ENCODE measurements around the gene TSPAN19.
"Not testable (repeated sequence)": the region's sequence is repeated elsewhere in the genome, so short reads cannot be mapped to it uniquely, and the experiment has no call there.

TSPAN19 gene

DNA sequence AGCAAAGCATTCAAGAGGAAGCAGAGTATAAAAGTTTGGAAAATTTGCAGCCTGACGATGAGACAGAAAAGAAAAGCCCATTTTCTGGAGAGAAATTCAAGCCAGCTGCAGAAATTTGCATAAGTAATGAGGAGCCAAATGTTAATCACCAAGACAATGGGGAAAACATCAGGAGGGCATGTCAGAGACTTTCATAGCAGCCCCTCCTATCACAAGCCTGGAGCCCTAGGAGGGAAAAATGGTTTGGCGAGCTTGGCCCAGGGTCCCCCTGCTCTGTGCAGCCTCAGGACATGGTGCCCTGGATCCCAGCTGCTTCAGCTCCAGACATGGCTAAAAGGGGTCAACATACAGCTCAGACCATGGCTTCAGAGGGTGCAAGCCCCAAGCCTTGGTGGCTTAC, 31.0 kb downstream of the TSPAN19 start:
- H3K9me3 ChIP-seq (replicated peaks in 1 of 2; ENCODE audit: control insufficient read depth in 2 of 2, insufficient read depth in 1 of 2, low read depth in 1 of 2, low read length in 2 of 2); H2BK5ac ChIP-seq (ENCODE audit: low read length); H3K27ac ChIP-seq (replicated peaks; ENCODE audit: low read length); H3K36me3 ChIP-seq (replicated peaks in 1 of 2; ENCODE audit: control insufficient read depth in 2 of 2, insufficient read depth in 2 of 2, low read length in 2 of 2); H2AFZ ChIP-seq (ENCODE audit: low read length); H2BK15ac ChIP-seq (ENCODE audit: low read length); DNase-seq (ENCODE audit: low spot score); H4K91ac ChIP-seq (ENCODE audit: low read depth, low read length, poor library complexity); H3K4me3 ChIP-seq (ENCODE audit: low read length in 2 of 2); H3K18ac ChIP-seq (ENCODE audit: low read length); H3K27me3 ChIP-seq (ENCODE audit: control insufficient read depth in 3 of 3, insufficient read depth in 3 of 3, low read depth in 1 of 3, low read length in 3 of 3); H3K14ac ChIP-seq (ENCODE audit: low read length); H3K79me1 ChIP-seq (ENCODE audit: low read depth, low read length); H3K4me1 ChIP-seq (ENCODE audit: control insufficient read depth in 2 of 2, insufficient read depth in 1 of 2, low read depth in 1 of 2, low read length in 2 of 2); H2BK120ac ChIP-seq (ENCODE audit: low read depth, low read length); H4K8ac ChIP-seq (ENCODE audit: low read depth, low read length); H2BK12ac ChIP-seq (ENCODE audit: low read length); H3K4ac ChIP-seq (ENCODE audit: low read length); H2AK5ac ChIP-seq (ENCODE audit: low read depth, low read length); H3K9ac ChIP-seq (ENCODE audit: low read depth, low read length, poor library complexity); H3K4me2 ChIP-seq (ENCODE audit: insufficient read depth, low read length, poor library complexity, severe bottlenecking); H3K23ac ChIP-seq (ENCODE audit: low read depth, low read length, poor library complexity): not testable (repeated sequence)
- WGBS, 2 donors (ENCODE audit: extremely low coverage in 2 of 2, insufficient read length in 2 of 2, insufficient replicate concordance in 1 of 2): no CpG with 5 or more reads among the region's 2 CpGs

DNA sequence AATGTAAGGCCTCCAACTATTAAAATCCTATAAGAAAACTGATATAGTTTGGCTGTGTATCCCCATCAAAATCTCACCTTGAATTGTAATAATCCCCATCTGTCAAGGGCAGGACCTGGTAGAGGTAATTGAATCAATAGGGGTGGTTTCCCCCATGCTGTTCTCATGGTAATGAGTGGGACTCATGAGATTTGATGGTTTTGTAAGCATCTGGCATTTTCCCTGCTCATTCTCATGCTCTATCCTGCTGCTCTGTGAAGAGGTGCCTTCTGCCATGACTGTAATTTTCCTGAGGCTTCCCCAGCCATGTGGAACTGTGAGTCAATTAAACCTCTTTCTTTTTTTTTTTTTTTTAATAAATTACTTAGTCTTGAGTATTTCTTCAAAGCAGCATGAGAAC, 31.9 kb downstream of the TSPAN19 start:
- Histone ChIP-seq H3K79me1 (ENCODE audit: low read depth, low read length) (no peaks in the 10 kb centered on the region), H3K4ac (ENCODE audit: low read length) (no peak overlapping the region), H3K4me1 (ENCODE audit: control insufficient read depth in 2 of 2, insufficient read depth in 1 of 2, low read depth in 1 of 2, low read length in 2 of 2) (no peaks in the 10 kb centered on the region), H3K18ac (ENCODE audit: low read length) (no peak overlapping the region), H3K14ac (ENCODE audit: low read length) (no peak overlapping the region), H2BK12ac (ENCODE audit: low read length) (no peak overlapping the region), H3K23ac (ENCODE audit: low read depth, low read length, poor library complexity) (no peak overlapping the region), H2BK5ac (ENCODE audit: low read length) (no peak overlapping the region), H2AFZ (ENCODE audit: low read length) (no peak overlapping the region), H3K36me3 (replicated peaks in 1 of 2; ENCODE audit: control insufficient read depth in 2 of 2, insufficient read depth in 2 of 2, low read length in 2 of 2) (no peaks in the 10 kb centered on the region), H4K91ac (ENCODE audit: low read depth, low read length, poor library complexity) (no peak overlapping the region), H4K8ac (ENCODE audit: low read depth, low read length) (no peak overlapping the region), H2BK120ac (ENCODE audit: low read depth, low read length) (no peak overlapping the region), H3K27ac (replicated peaks; ENCODE audit: low read length) (no peak overlapping the region), H3K27me3 (ENCODE audit: control insufficient read depth in 3 of 3, insufficient read depth in 3 of 3, low read depth in 1 of 3, low read length in 3 of 3) (no peaks in the 10 kb centered on the region), H3K9me3 (replicated peaks in 1 of 2; ENCODE audit: control insufficient read depth in 2 of 2, insufficient read depth in 1 of 2, low read depth in 1 of 2, low read length in 2 of 2) (peaks cover 0 to 7% of the 10 kb centered on the region in 2 donors), H2AK5ac (ENCODE audit: low read depth, low read length) (no peak overlapping the region), H3K4me2 (ENCODE audit: insufficient read depth, low read length, poor library complexity, severe bottlenecking) (no peak overlapping the region), H3K9ac (ENCODE audit: low read depth, low read length, poor library complexity) (no peak overlapping the region), H3K4me3 (ENCODE audit: low read length in 2 of 2) (no peak overlapping the region), H2BK15ac (ENCODE audit: low read length) (no peak overlapping the region)
- DNase-seq (ENCODE audit: low spot score): no peak

DNA sequence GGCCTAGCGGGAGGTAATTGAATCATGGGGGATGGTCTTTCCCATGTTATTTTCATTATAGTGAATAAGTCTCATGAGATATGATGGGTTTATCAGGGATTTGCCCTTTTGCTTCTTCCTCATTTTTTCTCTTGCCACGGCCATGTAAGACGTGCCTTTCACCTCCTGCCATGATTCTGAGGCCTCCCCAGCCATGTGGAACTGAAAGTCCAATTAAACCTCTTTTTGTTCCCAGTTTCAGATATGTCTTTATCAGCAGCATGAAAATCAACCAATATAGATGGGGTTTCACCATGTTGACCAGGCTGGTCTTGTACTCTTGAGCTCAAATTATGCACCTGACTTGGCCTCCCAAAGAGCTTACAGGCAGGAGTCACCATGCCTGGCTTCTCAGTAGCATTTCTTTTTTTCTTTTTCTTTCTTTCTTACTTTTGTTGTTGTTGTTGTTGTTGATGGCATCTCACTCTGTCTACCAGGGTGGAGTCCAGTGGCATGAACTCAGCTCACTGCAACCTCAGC, 33.2 kb downstream of the TSPAN19 start:
- no peak overlapping the region for H2AK5ac ChIP-seq (ENCODE audit: low read depth, low read length)

DNA sequence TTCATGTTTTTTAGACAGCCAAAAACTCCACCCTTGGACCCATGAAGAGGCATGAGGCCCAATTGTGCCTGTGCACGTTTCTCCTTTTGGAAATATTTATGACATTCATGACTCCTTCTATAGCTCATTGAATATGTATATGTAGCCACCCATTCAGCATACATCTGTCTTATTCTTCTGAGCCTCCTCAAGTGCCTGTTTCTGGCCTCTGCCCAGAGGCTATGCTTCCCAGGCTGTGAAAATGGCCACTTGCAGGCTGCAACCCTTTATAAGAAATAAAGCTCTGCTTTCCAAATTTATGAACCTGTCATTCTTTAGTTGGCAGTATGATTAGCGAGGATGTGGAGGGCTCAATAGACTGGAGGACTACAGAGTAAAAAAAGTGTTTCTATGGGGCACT, 35.3 kb downstream of the TSPAN19 start:
- Histone ChIP-seq H2BK5ac (ENCODE audit: low read length) (no peak overlapping the region), H4K91ac (ENCODE audit: low read depth, low read length, poor library complexity) (no peak overlapping the region), H2BK12ac (ENCODE audit: low read length) (no peak overlapping the region), H3K9ac (ENCODE audit: low read depth, low read length, poor library complexity) (no peak overlapping the region), H3K4me2 (ENCODE audit: insufficient read depth, low read length, poor library complexity, severe bottlenecking) (no peak overlapping the region), H2AK5ac (ENCODE audit: low read depth, low read length) (no peak overlapping the region), H3K27me3 (ENCODE audit: control insufficient read depth in 3 of 3, insufficient read depth in 3 of 3, low read depth in 1 of 3, low read length in 3 of 3) (no peaks in the 10 kb centered on the region), H3K36me3 (replicated peaks in 1 of 2; ENCODE audit: control insufficient read depth in 2 of 2, insufficient read depth in 2 of 2, low read length in 2 of 2) (no peaks in the 10 kb centered on the region), H4K8ac (ENCODE audit: low read depth, low read length) (no peak overlapping the region), H2AFZ (ENCODE audit: low read length) (peak overlapping the region; percentile 28), H3K4ac (ENCODE audit: low read length) (no peak overlapping the region), H3K79me1 (ENCODE audit: low read depth, low read length) (no peaks in the 10 kb centered on the region), H3K27ac (replicated peaks; ENCODE audit: low read length) (no peak overlapping the region), H2BK15ac (ENCODE audit: low read length) (no peak overlapping the region), H3K4me3 (ENCODE audit: low read length in 2 of 2) (no peak overlapping the region), H3K9me3 (replicated peaks in 1 of 2; ENCODE audit: control insufficient read depth in 2 of 2, insufficient read depth in 1 of 2, low read depth in 1 of 2, low read length in 2 of 2) (peaks cover 0 to 7% of the 10 kb centered on the region in 2 donors), H3K4me1 (ENCODE audit: control insufficient read depth in 2 of 2, insufficient read depth in 1 of 2, low read depth in 1 of 2, low read length in 2 of 2) (no peaks in the 10 kb centered on the region), H2BK120ac (ENCODE audit: low read depth, low read length) (no peak overlapping the region), H3K14ac (ENCODE audit: low read length) (no peak overlapping the region), H3K18ac (ENCODE audit: low read length) (no peak overlapping the region), H3K23ac (ENCODE audit: low read depth, low read length, poor library complexity) (no peak overlapping the region)
- no CpG with 5 or more reads among the region's 2 CpGs for WGBS, 2 donors (ENCODE audit: extremely low coverage in 2 of 2, insufficient read length in 2 of 2, insufficient replicate concordance in 1 of 2)
- DNase-seq (ENCODE audit: low spot score): no peak

More for the DNA sequence above, 33.2 kb downstream of the TSPAN19 start:
- H3K27ac ChIP-seq (replicated peaks; ENCODE audit: low read length): no peak overlapping the region
- H3K4me3 ChIP-seq (ENCODE audit: low read length in 2 of 2): no peak overlapping the region
- H3K4ac ChIP-seq (ENCODE audit: low read length): no peak overlapping the region
- H4K91ac ChIP-seq (ENCODE audit: low read depth, low read length, poor library complexity): no peak overlapping the region
- no peaks in the 10 kb centered on the region for H3K4me1 ChIP-seq (ENCODE audit: control insufficient read depth in 2 of 2, insufficient read depth in 1 of 2, low read depth in 1 of 2, low read length in 2 of 2)
- H3K14ac ChIP-seq (ENCODE audit: low read length): no peak overlapping the region
- H3K27me3 ChIP-seq (ENCODE audit: control insufficient read depth in 3 of 3, insufficient read depth in 3 of 3, low read depth in 1 of 3, low read length in 3 of 3): no peaks in the 10 kb centered on the region
- no peak overlapping the region for H4K8ac ChIP-seq (ENCODE audit: low read depth, low read length)
- peaks cover 0 to 7% of the 10 kb centered on the region in 2 donors for H3K9me3 ChIP-seq (replicated peaks in 1 of 2; ENCODE audit: control insufficient read depth in 2 of 2, insufficient read depth in 1 of 2, low read depth in 1 of 2, low read length in 2 of 2)
- H2BK12ac ChIP-seq (ENCODE audit: low read length): no peak overlapping the region
- H3K4me2 ChIP-seq (ENCODE audit: insufficient read depth, low read length, poor library complexity, severe bottlenecking): no peak overlapping the region
- no peak overlapping the region for H3K9ac ChIP-seq (ENCODE audit: low read depth, low read length, poor library complexity)
- no peak overlapping the region for H2BK5ac ChIP-seq (ENCODE audit: low read length)
- no peaks in the 10 kb centered on the region for H3K36me3 ChIP-seq (replicated peaks in 1 of 2; ENCODE audit: control insufficient read depth in 2 of 2, insufficient read depth in 2 of 2, low read length in 2 of 2)
- no peak overlapping the region for H3K23ac ChIP-seq (ENCODE audit: low read depth, low read length, poor library complexity)
- H2BK15ac ChIP-seq (ENCODE audit: low read length): no peak overlapping the region
- H3K79me1 ChIP-seq (ENCODE audit: low read depth, low read length): no peaks in the 10 kb centered on the region
- no peak overlapping the region for H2BK120ac ChIP-seq (ENCODE audit: low read depth, low read length)
- no peak for DNase-seq (ENCODE audit: low spot score)
- H2AFZ ChIP-seq (ENCODE audit: low read length): no peak overlapping the region
- WGBS, 2 donors (ENCODE audit: extremely low coverage in 2 of 2, insufficient read length in 2 of 2, insufficient replicate concordance in 1 of 2): no CpG with 5 or more reads among the region's 3 CpGs
- H3K18ac ChIP-seq (ENCODE audit: low read length): no peak overlapping the region
